Liver (tissue), 9 donors: ENCODE measurements around the gene AMBRA1. TPM values are rescaled to one million over a fixed set of nuclear protein-coding genes. Genes with fewer than 3 reads are reported as not detected.

Experiments used
- DNase-seq: peaks from one replicate; pipeline ENCODE4 v3.0.0-alpha.2; 2017; ENCODE audit warnings: low spot score
- H3K27ac ChIP-seq, 2 donors: one replicate each; pipeline ENCODE4 v1.7.0; 2013; ENCODE audit warnings: inconsistent platforms in 2 of 2, low read length in 2 of 2, control low read depth in 1 of 2, low read depth in 1 of 2, mild to moderate bottlenecking in 1 of 2
- H3K27me3 ChIP-seq, 4 donors: one replicate each; pipeline versions ENCODE4 v1.6.1 to v1.7.0; 2013; ENCODE audit warnings: low read length in 3 of 4, inconsistent platforms in 1 of 4, mild to moderate bottlenecking in 1 of 4, moderate library complexity in 1 of 4; ENCODE audit not compliant: control insufficient read depth in 4 of 4, insufficient read depth in 4 of 4
- H3K36me3 ChIP-seq, 4 donors: one replicate each; pipeline versions ENCODE4 v1.6.1 to v1.7.0; 2013; ENCODE audit warnings: low read length in 3 of 4, mild to moderate bottlenecking in 3 of 4, low read depth in 1 of 4, moderate library complexity in 1 of 4; ENCODE audit not compliant: control insufficient read depth in 4 of 4, insufficient read depth in 3 of 4
- H3K4me1 ChIP-seq, 4 donors: one replicate each; pipeline versions ENCODE4 v1.6.1 to v1.7.0; 2013; ENCODE audit warnings: low read length in 3 of 4, mild to moderate bottlenecking in 3 of 4, moderate library complexity in 1 of 4; ENCODE audit not compliant: control insufficient read depth in 4 of 4, insufficient read depth in 4 of 4
- H3K4me3 ChIP-seq, 3 donors: one replicate each; pipeline versions ENCODE4 v1.6.1 to v1.7.0; 2013; ENCODE audit warnings: low read length in 3 of 3, control low read depth in 1 of 3, low read depth in 1 of 3, mild to moderate bottlenecking in 1 of 3
- H3K9ac ChIP-seq, 2 donors: one replicate each; pipeline ENCODE4 v1.7.0; 2013; ENCODE audit warnings: low read length in 2 of 2, mild to moderate bottlenecking in 2 of 2, moderate library complexity in 2 of 2, control low read depth in 1 of 2, low read depth in 1 of 2
- H3K9me3 ChIP-seq, 4 donors: one replicate each; pipeline versions ENCODE4 v1.6.1 to v1.7.0; 2013; ENCODE audit warnings: low read length in 3 of 4; ENCODE audit not compliant: control insufficient read depth in 4 of 4
- EGR1 ChIP-seq, 2 donors: IDR thresholded peaks; 2 replicates each; pipeline ENCODE4 v1.6.1; 2016 to 2018; ENCODE audit warnings: antibody characterized with exemption in 2 of 2, low read depth in 2 of 2
- FOXA1 ChIP-seq: IDR thresholded peaks from 2 replicates; pipeline ENCODE4 v1.6.1; 2016; ENCODE audit warnings: antibody characterized with exemption
- FOXA2 ChIP-seq: IDR thresholded peaks from 2 replicates; pipeline ENCODE4 v1.6.1; 2016; ENCODE audit warnings: antibody characterized with exemption
- GABPA ChIP-seq, 2 donors: IDR thresholded peaks in 1 of 2; conservative IDR thresholded peaks in 1 of 2; 2 replicates each; pipeline ENCODE4 v1.6.1; 2016; ENCODE audit warnings: antibody characterized with exemption in 2 of 2, mild to moderate bottlenecking in 1 of 2, moderate library complexity in 1 of 2
- HNF4G ChIP-seq: IDR thresholded peaks from 2 replicates; pipeline ENCODE4 v1.6.1; 2016; ENCODE audit warnings: antibody characterized with exemption
- NR2F2 ChIP-seq: IDR thresholded peaks from 2 replicates; pipeline ENCODE4 v1.6.1; 2016; ENCODE audit warnings: antibody characterized with exemption
- RAD21 ChIP-seq, 2 donors: IDR thresholded peaks; 2 replicates each; pipeline ENCODE4 v1.6.1; 2016; ENCODE audit warnings: antibody characterized with exemption in 2 of 2, mild to moderate bottlenecking in 2 of 2
- YY1 ChIP-seq: IDR thresholded peaks from 2 replicates; pipeline ENCODE4 v1.6.1; 2016; ENCODE audit warnings: antibody characterized with exemption, mild to moderate bottlenecking
- WGBS: extraction: QIAGEN DNeasy Blood & Tissue Kit; methylation state at CpG from one replicate; pipeline ENCODE4 v1.1.7; 2013; 5-methylcytosine and 5-hydroxymethylcytosine counted together
- polyA plus RNA-seq, 2 donors: library from polyadenylated mRNA; stranded (reverse) in 1 of 2; unstranded in 1 of 2; fragments of 200-250 nt in 1 of 2; fragments of >200 nt in 1 of 2; fragmentation: Nextera tagmentation in 1 of 2; extraction: Ambion mirVana in 1 of 2; gene quantifications; one replicate each; pipeline versions ENCODE4 v1.2.1 to v1.2.3, GENCODE V29; 2013 to 2015
- total RNA-seq, 2 donors: library from RNA; depleted of rRNA; stranded (reverse); fragments of >200 nt; gene quantifications; one replicate each; pipeline ENCODE4 v1.2.3, GENCODE V29; 2014
- TF ChIP-seq, protein P1 (sequence below): fragments of 150-350 bp; IDR thresholded peaks from 2 replicates; pipeline ENCODE4 v1.5.1; 2017; ENCODE audit warnings: improper control_type of control experiment, low read depth, low read length; ENCODE audit not compliant: missing input control
- TF ChIP-seq, protein P2 (sequence below): IDR thresholded peaks from 2 replicates; pipeline ENCODE4 v1.6.1; 2016; ENCODE audit warnings: antibody characterized with exemption
- donor health status: healthy.
- donor health status: healthy.
- donor health status: healthy.
- donor health status: healthy.
- donor health status: healthy.

The AMBRA1 gene
- total and polyA plus RNA-seq, 4 donors: 3.7 to 25.7 (median 15.1) TPM

DNA sequence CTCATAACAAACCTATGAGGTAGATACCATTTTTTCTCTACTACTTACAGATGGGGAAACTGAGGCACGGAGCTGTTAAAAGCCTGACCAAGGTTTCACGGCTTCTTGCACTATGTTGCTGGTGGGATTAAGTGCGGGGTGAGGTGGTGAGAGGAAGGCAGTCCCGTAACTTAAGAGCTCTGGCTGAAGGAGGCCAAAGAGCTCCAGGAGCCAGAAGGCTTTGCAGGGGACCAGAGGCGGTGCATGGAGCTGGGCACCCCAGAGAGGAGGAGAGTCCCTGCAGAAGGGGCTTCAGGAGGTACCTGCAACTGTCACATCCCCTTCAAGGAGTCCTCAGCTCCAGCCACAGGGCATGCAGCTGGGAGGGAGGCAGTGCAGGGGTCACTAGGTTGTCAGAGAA, 206.4 kb downstream of the AMBRA1 start:
- Histone ChIP-seq H3K9ac (no peak overlapping the region), H3K9me3 (no peaks in the 10 kb centered on the region), H3K27me3 (peaks cover 0 to 16% (median 8%) of the 10 kb centered on the region in 4 donors), H3K4me3 (no peak overlapping the region), H3K4me1 (peaks cover 13 to 30% (median 21%) of the 10 kb centered on the region in 4 donors), H3K36me3 (no peaks in the 10 kb centered on the region), H3K27ac (no peak overlapping the region)
- no peak for DNase-seq
- WGBS: 75% methylated on average over 5 of the region's 5 CpGs
- TF ChIP-seq, protein P1, sequence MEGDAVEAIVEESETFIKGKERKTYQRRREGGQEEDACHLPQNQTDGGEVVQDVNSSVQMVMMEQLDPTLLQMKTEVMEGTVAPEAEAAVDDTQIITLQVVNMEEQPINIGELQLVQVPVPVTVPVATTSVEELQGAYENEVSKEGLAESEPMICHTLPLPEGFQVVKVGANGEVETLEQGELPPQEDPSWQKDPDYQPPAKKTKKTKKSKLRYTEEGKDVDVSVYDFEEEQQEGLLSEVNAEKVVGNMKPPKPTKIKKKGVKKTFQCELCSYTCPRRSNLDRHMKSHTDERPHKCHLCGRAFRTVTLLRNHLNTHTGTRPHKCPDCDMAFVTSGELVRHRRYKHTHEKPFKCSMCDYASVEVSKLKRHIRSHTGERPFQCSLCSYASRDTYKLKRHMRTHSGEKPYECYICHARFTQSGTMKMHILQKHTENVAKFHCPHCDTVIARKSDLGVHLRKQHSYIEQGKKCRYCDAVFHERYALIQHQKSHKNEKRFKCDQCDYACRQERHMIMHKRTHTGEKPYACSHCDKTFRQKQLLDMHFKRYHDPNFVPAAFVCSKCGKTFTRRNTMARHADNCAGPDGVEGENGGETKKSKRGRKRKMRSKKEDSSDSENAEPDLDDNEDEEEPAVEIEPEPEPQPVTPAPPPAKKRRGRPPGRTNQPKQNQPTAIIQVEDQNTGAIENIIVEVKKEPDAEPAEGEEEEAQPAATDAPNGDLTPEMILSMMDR: no peak

DNA sequence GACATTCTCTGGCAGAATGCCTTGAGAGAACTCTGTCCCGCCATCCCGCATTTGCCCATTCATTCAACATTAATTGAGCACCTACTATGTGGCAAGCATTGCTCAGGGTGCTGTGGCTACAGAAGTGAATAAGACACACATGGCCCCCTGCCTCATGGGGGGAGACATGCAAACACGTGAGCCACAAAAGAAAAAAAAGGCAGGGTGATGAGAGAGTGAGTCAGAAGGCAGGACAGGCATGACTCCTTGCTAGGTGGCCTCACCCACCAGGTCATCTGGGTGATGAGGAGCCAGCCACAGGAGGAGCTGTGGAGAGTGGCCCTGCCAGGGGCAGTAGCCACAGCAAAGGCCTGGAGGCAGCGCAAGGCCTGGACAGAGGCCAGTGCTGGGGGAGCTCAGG, 207.1 kb downstream of the AMBRA1 start:
- no peak overlapping the region for H3K27ac ChIP-seq
- H3K9ac ChIP-seq: no peak overlapping the region
- no peaks in the 10 kb centered on the region for H3K9me3 ChIP-seq
- WGBS: 95% methylated on average over 4 of the region's 4 CpGs
- H3K27me3 ChIP-seq: peaks cover 0 to 16% (median 8%) of the 10 kb centered on the region in 4 donors
- peaks cover 9 to 30% (median 22%) of the 10 kb centered on the region in 4 donors for H3K4me1 ChIP-seq
- no peaks in the 10 kb centered on the region for H3K36me3 ChIP-seq
- no peak for TF ChIP-seq GABPA (IDR thresholded peaks at IDR 0.05 in 1 of 2, conservative IDR thresholded peaks at IDR 0.05 in 1 of 2)
- no peak for TF ChIP-seq RAD21 (IDR thresholded peaks at IDR 0.05)
- no peak for DNase-seq
- no peak overlapping the region for H3K4me3 ChIP-seq

DNA sequence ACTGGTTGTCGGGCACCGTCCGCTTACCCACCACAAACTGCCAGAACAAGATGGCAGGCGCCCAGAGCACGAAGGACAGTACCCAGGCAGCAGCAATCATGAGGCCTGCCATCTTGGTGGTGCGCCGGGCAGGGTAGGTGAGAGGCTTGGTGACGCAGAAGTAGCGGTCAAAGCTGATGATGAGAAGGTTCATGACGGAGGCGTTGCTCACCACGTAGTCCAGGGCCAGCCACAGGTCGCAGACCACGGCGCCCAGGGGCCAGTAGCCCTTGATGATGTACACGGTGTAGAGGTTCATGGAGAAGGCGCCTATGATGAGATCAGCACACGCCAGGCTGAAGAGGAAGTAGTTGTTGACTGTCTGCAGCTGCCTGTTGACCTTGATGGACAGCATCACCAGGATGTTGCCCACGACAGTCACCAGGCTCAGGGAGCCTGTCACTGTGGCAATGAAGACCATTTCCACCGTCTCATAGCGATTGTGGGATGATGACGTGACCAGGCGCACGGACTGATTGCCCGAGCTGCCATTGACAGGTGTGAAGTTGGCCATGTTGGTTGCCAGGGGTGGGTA, 207.7 kb downstream of the AMBRA1 start:
- TF ChIP-seq FOXA2: no peak
- no peak for TF ChIP-seq YY1
- no peak for TF ChIP-seq GABPA (IDR thresholded peaks at IDR 0.05 in 1 of 2, conservative IDR thresholded peaks at IDR 0.05 in 1 of 2)
- TF ChIP-seq, protein P2, sequence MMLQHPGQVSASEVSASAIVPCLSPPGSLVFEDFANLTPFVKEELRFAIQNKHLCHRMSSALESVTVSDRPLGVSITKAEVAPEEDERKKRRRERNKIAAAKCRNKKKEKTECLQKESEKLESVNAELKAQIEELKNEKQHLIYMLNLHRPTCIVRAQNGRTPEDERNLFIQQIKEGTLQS: no peak
- TF ChIP-seq HNF4G: no peak
- no peak for TF ChIP-seq NR2F2
- no peak for TF ChIP-seq EGR1 (IDR thresholded peaks at IDR 0.05; ENCODE audit: low read depth in 2 of 2)
- no peak for TF ChIP-seq FOXA1
- Histone ChIP-seq H3K36me3 (no peaks in the 10 kb centered on the region), H3K4me1 (peaks cover 9 to 28% (median 20%) of the 10 kb centered on the region in 4 donors), H3K27ac (no peak overlapping the region), H3K4me3 (no peak overlapping the region), H3K9me3 (no peaks in the 10 kb centered on the region), H3K9ac (no peak overlapping the region), H3K27me3 (peaks cover 0 to 16% (median 8%) of the 10 kb centered on the region in 4 donors)
- DNase-seq: no peak
- WGBS: 96% methylated on average over 25 of the region's 25 CpGs
